Measurements from ENCODE around the gene GREB1L. TPM values are rescaled to one million over a fixed set of nuclear protein-coding genes. Genes with fewer than 3 reads are reported as not detected.

The GREB1L gene
- total and polyA plus RNA-seq, 10 of the 15 experiments (the other 5 are each of a cell fraction or from before 2014, with no cell fraction given) = under 0.01 to 0.11 (median 0.03) TPM; not detected in 1

DNA sequence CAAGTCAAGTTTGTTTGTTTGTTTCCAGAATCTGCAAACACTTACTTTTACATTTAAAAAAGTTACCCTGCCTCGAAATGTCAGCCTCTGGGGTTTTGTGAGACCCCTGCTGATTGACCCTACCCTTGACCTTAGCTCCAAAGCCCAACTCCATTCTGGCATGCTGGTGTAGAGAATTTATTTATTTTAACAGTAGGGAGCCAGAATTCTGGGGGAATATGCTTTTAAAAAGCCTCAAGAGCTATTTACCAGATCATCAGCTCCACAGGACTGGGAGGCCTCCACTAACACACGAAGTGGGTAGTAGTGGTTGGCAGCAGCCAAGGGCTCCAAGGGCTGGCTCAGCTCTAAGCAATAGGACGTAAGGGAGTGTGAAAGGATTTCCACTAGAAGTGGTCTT lies 23.2 kb upstream of the GREB1L start:
- SMC1A ChIA-PET (ENCODE audit: uncharacterized antibody, unreplicated experiment) = no interaction called here
- in situ Hi-C loops (cut with MboI) = loop anchor here (25.0 kb wide), 1 partner anchor 1493 kb away; no protein-coding TSS in a partner anchor
- ATAC-seq = no peak
- TF ChIP-seq KLF5 (IDR thresholded peaks at IDR 0.05; ENCODE audit: partially characterized antibody) = no peak
- TF ChIP-seq, protein P1, sequence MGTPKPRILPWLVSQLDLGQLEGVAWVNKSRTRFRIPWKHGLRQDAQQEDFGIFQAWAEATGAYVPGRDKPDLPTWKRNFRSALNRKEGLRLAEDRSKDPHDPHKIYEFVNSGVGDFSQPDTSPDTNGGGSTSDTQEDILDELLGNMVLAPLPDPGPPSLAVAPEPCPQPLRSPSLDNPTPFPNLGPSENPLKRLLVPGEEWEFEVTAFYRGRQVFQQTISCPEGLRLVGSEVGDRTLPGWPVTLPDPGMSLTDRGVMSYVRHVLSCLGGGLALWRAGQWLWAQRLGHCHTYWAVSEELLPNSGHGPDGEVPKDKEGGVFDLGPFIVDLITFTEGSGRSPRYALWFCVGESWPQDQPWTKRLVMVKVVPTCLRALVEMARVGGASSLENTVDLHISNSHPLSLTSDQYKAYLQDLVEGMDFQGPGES (IDR thresholded peaks at IDR 0.05) = no peak
- TF ChIP-seq, protein P2, sequence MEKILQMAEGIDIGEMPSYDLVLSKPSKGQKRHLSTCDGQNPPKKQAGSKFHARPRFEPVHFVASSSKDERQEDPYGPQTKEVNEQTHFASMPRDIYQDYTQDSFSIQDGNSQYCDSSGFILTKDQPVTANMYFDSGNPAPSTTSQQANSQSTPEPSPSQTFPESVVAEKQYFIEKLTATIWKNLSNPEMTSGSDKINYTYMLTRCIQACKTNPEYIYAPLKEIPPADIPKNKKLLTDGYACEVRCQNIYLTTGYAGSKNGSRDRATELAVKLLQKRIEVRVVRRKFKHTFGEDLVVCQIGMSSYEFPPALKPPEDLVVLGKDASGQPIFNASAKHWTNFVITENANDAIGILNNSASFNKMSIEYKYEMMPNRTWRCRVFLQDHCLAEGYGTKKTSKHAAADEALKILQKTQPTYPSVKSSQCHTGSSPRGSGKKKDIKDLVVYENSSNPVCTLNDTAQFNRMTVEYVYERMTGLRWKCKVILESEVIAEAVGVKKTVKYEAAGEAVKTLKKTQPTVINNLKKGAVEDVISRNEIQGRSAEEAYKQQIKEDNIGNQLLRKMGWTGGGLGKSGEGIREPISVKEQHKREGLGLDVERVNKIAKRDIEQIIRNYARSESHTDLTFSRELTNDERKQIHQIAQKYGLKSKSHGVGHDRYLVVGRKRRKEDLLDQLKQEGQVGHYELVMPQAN (conservative IDR thresholded peaks at IDR 0.05) = no peak
- TF ChIP-seq IKZF1 (conservative IDR thresholded peaks at IDR 0.05) = no peak
- no peak for TF ChIP-seq CBX3 (IDR thresholded peaks at IDR 0.05; ENCODE audit: borderline replicate concordance, low read depth)
- TF ChIP-seq ZBED1 (IDR thresholded peaks at IDR 0.05; ENCODE audit: borderline replicate concordance) = no peak
- TF ChIP-seq, protein P3, sequence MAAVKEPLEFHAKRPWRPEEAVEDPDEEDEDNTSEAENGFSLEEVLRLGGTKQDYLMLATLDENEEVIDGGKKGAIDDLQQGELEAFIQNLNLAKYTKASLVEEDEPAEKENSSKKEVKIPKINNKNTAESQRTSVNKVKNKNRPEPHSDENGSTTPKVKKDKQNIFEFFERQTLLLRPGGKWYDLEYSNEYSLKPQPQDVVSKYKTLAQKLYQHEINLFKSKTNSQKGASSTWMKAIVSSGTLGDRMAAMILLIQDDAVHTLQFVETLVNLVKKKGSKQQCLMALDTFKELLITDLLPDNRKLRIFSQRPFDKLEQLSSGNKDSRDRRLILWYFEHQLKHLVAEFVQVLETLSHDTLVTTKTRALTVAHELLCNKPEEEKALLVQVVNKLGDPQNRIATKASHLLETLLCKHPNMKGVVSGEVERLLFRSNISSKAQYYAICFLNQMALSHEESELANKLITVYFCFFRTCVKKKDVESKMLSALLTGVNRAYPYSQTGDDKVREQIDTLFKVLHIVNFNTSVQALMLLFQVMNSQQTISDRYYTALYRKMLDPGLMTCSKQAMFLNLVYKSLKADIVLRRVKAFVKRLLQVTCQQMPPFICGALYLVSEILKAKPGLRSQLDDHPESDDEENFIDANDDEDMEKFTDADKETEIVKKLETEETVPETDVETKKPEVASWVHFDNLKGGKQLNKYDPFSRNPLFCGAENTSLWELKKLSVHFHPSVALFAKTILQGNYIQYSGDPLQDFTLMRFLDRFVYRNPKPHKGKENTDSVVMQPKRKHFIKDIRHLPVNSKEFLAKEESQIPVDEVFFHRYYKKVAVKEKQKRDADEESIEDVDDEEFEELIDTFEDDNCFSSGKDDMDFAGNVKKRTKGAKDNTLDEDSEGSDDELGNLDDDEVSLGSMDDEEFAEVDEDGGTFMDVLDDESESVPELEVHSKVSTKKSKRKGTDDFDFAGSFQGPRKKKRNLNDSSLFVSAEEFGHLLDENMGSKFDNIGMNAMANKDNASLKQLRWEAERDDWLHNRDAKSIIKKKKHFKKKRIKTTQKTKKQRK (IDR thresholded peaks at IDR 0.05; ENCODE audit: low read depth, low read length) = no peak
- TF ChIP-seq, protein P4, sequence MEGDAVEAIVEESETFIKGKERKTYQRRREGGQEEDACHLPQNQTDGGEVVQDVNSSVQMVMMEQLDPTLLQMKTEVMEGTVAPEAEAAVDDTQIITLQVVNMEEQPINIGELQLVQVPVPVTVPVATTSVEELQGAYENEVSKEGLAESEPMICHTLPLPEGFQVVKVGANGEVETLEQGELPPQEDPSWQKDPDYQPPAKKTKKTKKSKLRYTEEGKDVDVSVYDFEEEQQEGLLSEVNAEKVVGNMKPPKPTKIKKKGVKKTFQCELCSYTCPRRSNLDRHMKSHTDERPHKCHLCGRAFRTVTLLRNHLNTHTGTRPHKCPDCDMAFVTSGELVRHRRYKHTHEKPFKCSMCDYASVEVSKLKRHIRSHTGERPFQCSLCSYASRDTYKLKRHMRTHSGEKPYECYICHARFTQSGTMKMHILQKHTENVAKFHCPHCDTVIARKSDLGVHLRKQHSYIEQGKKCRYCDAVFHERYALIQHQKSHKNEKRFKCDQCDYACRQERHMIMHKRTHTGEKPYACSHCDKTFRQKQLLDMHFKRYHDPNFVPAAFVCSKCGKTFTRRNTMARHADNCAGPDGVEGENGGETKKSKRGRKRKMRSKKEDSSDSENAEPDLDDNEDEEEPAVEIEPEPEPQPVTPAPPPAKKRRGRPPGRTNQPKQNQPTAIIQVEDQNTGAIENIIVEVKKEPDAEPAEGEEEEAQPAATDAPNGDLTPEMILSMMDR (IDR thresholded peaks at IDR 0.05 in 2 of 3, conservative IDR thresholded peaks at IDR 0.05 in 1 of 3; ENCODE audit: control insufficient read depth in 2 of 3, extremely low read depth in 1 of 3, insufficient read depth in 1 of 3, low read depth in 3 of 3, low read length in 3 of 3) = no peak
- TF ChIP-seq ATF7 (IDR thresholded peaks at IDR 0.05; ENCODE audit: low read depth) = no peak
- TF ChIP-seq MYC (IDR thresholded peaks at IDR 0.05; ENCODE audit: insufficient read depth, insufficient read length, insufficient replicate concordance, low read length, severe bottlenecking) = no peak
- TF ChIP-seq, protein P5, sequence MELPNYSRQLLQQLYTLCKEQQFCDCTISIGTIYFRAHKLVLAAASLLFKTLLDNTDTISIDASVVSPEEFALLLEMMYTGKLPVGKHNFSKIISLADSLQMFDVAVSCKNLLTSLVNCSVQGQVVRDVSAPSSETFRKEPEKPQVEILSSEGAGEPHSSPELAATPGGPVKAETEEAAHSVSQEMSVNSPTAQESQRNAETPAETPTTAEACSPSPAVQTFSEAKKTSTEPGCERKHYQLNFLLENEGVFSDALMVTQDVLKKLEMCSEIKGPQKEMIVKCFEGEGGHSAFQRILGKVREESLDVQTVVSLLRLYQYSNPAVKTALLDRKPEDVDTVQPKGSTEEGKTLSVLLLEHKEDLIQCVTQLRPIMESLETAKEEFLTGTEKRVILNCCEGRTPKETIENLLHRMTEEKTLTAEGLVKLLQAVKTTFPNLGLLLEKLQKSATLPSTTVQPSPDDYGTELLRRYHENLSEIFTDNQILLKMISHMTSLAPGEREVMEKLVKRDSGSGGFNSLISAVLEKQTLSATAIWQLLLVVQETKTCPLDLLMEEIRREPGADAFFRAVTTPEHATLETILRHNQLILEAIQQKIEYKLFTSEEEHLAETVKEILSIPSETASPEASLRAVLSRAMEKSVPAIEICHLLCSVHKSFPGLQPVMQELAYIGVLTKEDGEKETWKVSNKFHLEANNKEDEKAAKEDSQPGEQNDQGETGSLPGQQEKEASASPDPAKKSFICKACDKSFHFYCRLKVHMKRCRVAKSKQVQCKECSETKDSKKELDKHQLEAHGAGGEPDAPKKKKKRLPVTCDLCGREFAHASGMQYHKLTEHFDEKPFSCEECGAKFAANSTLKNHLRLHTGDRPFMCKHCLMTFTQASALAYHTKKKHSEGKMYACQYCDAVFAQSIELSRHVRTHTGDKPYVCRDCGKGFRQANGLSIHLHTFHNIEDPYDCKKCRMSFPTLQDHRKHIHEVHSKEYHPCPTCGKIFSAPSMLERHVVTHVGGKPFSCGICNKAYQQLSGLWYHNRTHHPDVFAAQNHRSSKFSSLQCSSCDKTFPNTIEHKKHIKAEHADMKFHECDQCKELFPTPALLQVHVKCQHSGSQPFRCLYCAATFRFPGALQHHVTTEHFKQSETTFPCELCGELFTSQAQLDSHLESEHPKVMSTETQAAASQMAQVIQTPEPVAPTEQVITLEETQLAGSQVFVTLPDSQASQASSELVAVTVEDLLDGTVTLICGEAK (IDR thresholded peaks at IDR 0.05; ENCODE audit: borderline replicate concordance) = no peak

More for the DNA sequence above, 23.2 kb upstream of the GREB1L start:
- Histone ChIP-seq H3K9me3 (replicated peaks; ENCODE audit: control insufficient read depth, insufficient read depth, low read length) (no peaks in the 10 kb centered on the region), H3K9ac (ENCODE audit: control insufficient read depth, insufficient read depth, low read length) (no peak overlapping the region), H2AFZ (ENCODE audit: control insufficient read depth, low read depth, low read length) (no peak overlapping the region), H3K27me3 (replicated peaks in 1 of 2; ENCODE audit: control insufficient read depth in 2 of 2, insufficient read depth in 2 of 2, low read length in 1 of 2) (no peaks in the 10 kb centered on the region), H3K36me3 (ENCODE audit: control insufficient read depth in 2 of 2, insufficient read depth in 2 of 2, low read length in 1 of 2) (no peaks in the 10 kb centered on the region), H4K20me1 (ENCODE audit: control insufficient read depth, insufficient read depth) (no peaks in the 10 kb centered on the region), H3K79me2 (ENCODE audit: control insufficient read depth, insufficient read depth, low read length) (no peaks in the 10 kb centered on the region), H3K4me3 (no peak overlapping the region), H3K4me2 (ENCODE audit: control insufficient read depth, insufficient read depth) (no peak overlapping the region), H3K27ac (ENCODE audit: control insufficient read depth, insufficient read depth) (no peak overlapping the region), H3K4me1 (ENCODE audit: control insufficient read depth, insufficient read depth, low read length) (no peaks in the 10 kb centered on the region)
- no peak for FAIRE-seq
- ChIA-PET POLR2A (no interaction called here), RAD21 (ENCODE audit: unreplicated experiment) (no interaction called here), CTCF (no interaction called here)
- intact Hi-C loops (cut with micrococcal nuclease; ENCODE audit: unreplicated experiment) = loop anchor here (10.0 kb wide), 1 partner anchor 64 kb away; no protein-coding TSS in a partner anchor
- BruUV-seq (replicated peaks) = no TSS peak
- WGBS (ENCODE audit: insufficient coverage, insufficient replicate concordance, low lambda C conversion rate, missing lambda C conversion rate) = 0% methylated on average over 3 of the region's 3 CpGs
- DNase-seq (ENCODE audit: low read depth, low spot score) = no peak

Measured in GM12878 (cell line).